ENCODE data around the gene SMG5.

Gene SMG5

DNA sequence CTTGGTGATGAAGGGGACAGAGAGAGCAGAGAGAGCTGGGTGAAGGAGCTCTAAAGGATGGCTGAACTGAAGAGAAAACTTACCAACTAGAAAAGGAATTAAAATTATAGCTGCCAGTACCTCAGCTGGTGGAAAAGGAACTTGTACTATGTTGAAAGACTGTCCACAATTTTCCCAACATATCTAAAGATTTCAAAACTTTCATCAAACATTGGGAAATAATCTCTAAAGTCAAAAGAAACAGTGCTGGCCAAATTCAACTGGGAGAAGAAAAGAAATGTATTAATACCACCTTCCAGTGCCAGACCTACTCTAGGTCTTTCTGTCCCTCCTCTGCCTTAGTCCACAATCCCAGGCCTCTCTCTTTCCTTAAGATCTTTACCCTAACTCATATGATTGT lies 6.1 kb downstream of the SMG5 start:
- in situ Hi-C loops (cut with HindIII; ENCODE audit: low sequenced_read_pairs), result no loop called here
- TF ChIP-seq, protein P1, sequence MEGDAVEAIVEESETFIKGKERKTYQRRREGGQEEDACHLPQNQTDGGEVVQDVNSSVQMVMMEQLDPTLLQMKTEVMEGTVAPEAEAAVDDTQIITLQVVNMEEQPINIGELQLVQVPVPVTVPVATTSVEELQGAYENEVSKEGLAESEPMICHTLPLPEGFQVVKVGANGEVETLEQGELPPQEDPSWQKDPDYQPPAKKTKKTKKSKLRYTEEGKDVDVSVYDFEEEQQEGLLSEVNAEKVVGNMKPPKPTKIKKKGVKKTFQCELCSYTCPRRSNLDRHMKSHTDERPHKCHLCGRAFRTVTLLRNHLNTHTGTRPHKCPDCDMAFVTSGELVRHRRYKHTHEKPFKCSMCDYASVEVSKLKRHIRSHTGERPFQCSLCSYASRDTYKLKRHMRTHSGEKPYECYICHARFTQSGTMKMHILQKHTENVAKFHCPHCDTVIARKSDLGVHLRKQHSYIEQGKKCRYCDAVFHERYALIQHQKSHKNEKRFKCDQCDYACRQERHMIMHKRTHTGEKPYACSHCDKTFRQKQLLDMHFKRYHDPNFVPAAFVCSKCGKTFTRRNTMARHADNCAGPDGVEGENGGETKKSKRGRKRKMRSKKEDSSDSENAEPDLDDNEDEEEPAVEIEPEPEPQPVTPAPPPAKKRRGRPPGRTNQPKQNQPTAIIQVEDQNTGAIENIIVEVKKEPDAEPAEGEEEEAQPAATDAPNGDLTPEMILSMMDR (IDR thresholded peaks at IDR 0.05; ENCODE audit: low read depth, low read length), result no peak
- no peak overlapping the region for H3K4me3 ChIP-seq (ENCODE audit: low read depth, low read length)
- DNase-seq (ENCODE audit: low read depth, low spot score), result no peak

DNA sequence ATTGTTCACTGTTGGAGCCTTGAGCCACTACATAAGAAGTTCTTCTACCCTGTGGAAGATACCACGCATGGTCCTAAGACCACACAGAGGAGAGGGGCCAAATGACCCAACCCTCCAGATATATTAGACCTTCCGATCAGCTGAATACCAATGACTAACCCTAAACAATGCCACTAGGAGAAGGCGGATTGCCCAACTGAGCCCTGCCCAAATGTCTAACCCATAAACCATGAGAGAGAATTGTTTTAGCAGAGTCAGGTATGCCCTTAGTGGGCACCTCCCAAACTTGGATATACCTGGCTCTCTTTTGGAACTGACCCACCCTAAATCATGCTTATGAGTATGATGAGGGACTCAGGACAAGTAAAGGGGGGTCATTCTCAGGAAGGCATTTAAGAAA lies 12.3 kb downstream of the SMG5 start:
- no peak for DNase-seq (ENCODE audit: low read depth, low spot score)
- in situ Hi-C loops (cut with HindIII; ENCODE audit: low sequenced_read_pairs), result no loop called here
- TF ChIP-seq, protein P1 (IDR thresholded peaks at IDR 0.05; ENCODE audit: low read depth, low read length), result no peak
- H3K4me3 ChIP-seq (ENCODE audit: low read depth, low read length), result no peak overlapping the region

DNA sequence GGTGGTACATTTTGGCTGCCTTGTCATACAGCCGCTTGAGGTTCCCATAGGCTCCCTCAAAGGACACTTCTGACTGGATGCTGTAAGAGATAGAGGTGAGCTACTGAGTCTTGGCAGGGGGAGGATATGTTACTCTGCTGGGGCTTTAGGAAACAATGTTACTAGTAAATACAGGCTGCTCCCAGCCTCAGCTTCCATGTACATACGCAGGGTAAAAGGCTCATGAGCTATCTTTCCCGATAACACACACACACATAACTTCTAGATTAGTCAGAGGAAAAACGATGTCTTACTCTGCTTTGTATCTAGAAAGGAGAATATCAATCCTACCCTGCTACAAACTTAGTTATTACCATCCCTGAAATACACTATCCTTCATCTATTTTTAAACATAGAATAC lies 14.3 kb downstream of the SMG5 start:
- no peak overlapping the region for H3K4me3 ChIP-seq (ENCODE audit: low read depth, low read length)
- TF ChIP-seq, protein P1 (IDR thresholded peaks at IDR 0.05; ENCODE audit: low read depth, low read length), result no peak
- in situ Hi-C loops (cut with HindIII; ENCODE audit: low sequenced_read_pairs), result no loop called here
- peak; percentile 24 for DNase-seq (ENCODE audit: low read depth, low spot score)

DNA sequence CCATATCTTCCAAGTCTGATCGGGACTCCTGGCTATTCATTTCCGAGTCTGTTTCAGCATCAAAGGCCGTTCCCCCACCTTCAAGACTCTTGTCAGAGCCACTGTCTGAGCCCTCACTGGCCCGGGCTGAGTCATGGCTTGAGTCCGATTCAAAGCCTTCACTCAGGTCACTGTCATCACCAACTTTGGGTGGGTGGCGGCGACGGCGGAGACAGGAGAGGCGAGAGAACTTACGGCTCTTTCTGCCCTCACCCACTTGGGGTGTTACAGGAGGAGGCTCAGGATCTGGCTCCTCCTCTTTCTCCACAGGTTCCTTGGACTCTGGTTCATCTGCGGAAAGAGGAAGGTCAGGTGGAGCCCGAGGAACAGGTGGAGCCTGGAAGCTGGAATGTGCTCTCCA lies 16.6 kb downstream of the SMG5 start:
- in situ Hi-C loops (cut with HindIII; ENCODE audit: low sequenced_read_pairs), result no loop called here
- H3K4me3 ChIP-seq (ENCODE audit: low read depth, low read length), result no peak overlapping the region
- no peak for DNase-seq (ENCODE audit: low read depth, low spot score)
- TF ChIP-seq, protein P1 (IDR thresholded peaks at IDR 0.05; ENCODE audit: low read depth, low read length), result no peak

DNA sequence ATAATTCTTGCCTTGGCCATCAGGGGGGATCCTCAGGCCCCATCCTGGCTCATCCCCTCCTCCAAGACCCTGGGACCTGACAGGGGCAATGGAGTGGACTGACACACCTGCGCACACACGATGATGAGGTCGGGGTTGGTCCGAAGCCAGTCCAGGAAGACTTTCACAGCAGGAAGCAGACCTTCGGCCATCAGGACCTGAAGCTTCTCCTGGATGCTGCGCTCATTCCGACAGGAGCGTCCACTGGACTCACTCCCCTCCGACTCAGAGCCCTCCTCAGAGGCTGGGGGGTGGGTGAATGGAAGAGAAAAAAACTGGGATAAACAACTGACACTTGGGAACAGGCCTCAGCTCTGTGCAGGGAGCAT lies 19.4 kb downstream of the SMG5 start:
- in situ Hi-C loops (cut with HindIII; ENCODE audit: low sequenced_read_pairs), result no loop called here
- H3K4me3 ChIP-seq (ENCODE audit: low read depth, low read length), result no peak overlapping the region
- TF ChIP-seq, protein P1 (IDR thresholded peaks at IDR 0.05; ENCODE audit: low read depth, low read length), result no peak
- DNase-seq (ENCODE audit: low read depth, low spot score), result no peak

DNA sequence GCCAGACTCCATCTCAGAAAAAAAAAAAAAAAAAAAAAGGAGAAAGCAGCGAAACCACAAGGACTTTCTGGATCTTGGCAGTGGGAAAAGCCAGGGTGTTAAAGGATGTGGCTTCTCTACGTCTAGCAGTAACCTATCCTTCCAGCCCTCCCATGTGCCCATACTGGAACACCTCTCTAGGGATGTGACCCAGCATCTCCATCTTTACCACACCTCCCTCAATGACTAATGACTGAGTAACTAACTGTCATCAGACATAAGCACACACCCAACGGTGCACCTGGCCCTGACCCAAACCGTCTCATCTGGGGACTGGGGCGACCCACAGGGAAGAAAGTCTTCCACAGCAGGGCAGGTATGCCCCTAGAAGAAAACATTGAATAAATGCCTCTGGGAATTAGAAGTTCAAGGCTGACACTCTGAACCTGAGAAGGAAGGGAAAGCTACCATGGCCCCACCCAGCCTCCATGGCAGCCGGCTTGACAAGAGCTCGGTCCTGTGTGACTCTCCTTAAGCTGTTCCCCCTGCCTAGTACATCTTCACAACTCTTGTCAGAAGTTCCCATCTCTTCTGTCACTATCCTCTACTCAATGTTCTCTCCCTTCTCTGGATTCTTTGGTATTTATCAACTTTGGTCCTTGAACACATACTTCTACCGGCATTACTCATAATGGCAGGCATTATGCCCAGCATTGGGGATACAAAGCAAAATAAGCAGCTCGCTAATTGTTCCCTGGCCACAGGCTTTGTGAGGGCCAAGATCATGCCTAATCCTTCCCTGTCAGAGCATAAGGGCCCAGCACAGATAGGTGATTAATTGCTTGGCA lies 20.0 kb downstream of the SMG5 start:
- no peak overlapping the region for H3K4me3 ChIP-seq (ENCODE audit: low read depth, low read length)
- TF ChIP-seq, protein P1 (IDR thresholded peaks at IDR 0.05; ENCODE audit: low read depth, low read length), result no peak
- in situ Hi-C loops (cut with HindIII; ENCODE audit: low sequenced_read_pairs), result no loop called here
- peak; percentile 72 for DNase-seq (ENCODE audit: low read depth, low spot score)
